ENCODE measurements around the gene PDSS2. TPM values are rescaled to one million over a fixed set of nuclear protein-coding genes. Genes with fewer than 3 reads are reported as not detected.

Gene PDSS2
- total and polyA plus RNA-seq, 2 of the 8 experiments (the other 6 are each of a cell fraction or from before 2014, with no cell fraction given): 10.7 to 16.1 TPM

GRCh38 chr6:107357031-107357430 lies 102.3 kb downstream of the PDSS2 start:
- Histone ChIP-seq H3K9ac (replicated peaks in 1 of 4; ENCODE audit: extremely low read depth in 1 of 4, low read depth in 3 of 4, low read length in 3 of 4) (no peak overlapping the region), H3K18ac (ENCODE audit: extremely low read depth, low read length) (no peak overlapping the region), H3K9me3 (ENCODE audit: insufficient read depth in 2 of 2, low read depth in 1 of 2, low read length in 1 of 2) (no peaks in the 10 kb centered on the region), H2BK15ac (ENCODE audit: low read length) (no peak overlapping the region), H3K4ac (replicated peaks; ENCODE audit: insufficient read length, low read depth, low read length) (no peak overlapping the region), H3K4me1 (replicated peaks in 1 of 4; ENCODE audit: control insufficient read depth in 3 of 4, insufficient read depth in 4 of 4, low read length in 3 of 4) (peaks cover 0 to 5% (median 3%) of the 10 kb centered on the region in 4 experiments; a peak in 4 of 7 replicates), H4K8ac (ENCODE audit: extremely low read depth, insufficient read depth, low read length) (no peak overlapping the region), H3K4me2 (ENCODE audit: insufficient read depth in 1 of 2, low read depth in 2 of 2, low read length in 2 of 2) (no peak overlapping the region), H3K56ac (replicated peaks; ENCODE audit: insufficient read length, low read depth, low read length) (no peak overlapping the region), H4K5ac (ENCODE audit: insufficient read length, low read depth, low read length) (no peak overlapping the region), H3K14ac (ENCODE audit: insufficient read length) (no peak overlapping the region), H4K20me1 (replicated peaks in 1 of 2; ENCODE audit: control insufficient read depth in 1 of 2, insufficient read depth in 2 of 2, low read length in 2 of 2) (peaks cover 0 to 2% of the 10 kb centered on the region in 2 experiments), H3K79me2 (ENCODE audit: control insufficient read depth in 1 of 2, insufficient read depth in 2 of 2, low read length in 2 of 2) (no peaks in the 10 kb centered on the region), H2BK120ac (replicated peaks; ENCODE audit: low read depth, low read length) (no peak overlapping the region), H2BK5ac (ENCODE audit: low read depth, low read length) (no peak overlapping the region), H3K23ac (ENCODE audit: insufficient read length) (no peak overlapping the region), H3K4me3 (ENCODE audit: extremely low read depth in 1 of 4, insufficient read depth in 2 of 4, low read depth in 3 of 4, low read length in 4 of 4) (no peak overlapping the region), H3K36me3 (ENCODE audit: control insufficient read depth in 2 of 4, insufficient read depth in 4 of 4, low read length in 3 of 4) (no peaks in the 10 kb centered on the region), H3K27ac (ENCODE audit: low read depth, low read length) (no peak overlapping the region), H2BK20ac (ENCODE audit: low read length) (no peak overlapping the region), H4K91ac (replicated peaks; ENCODE audit: insufficient read length, low read length) (no peak overlapping the region), H3K23me2 (ENCODE audit: low read depth, low read length) (no peaks in the 10 kb centered on the region), H3K79me1 (ENCODE audit: low read depth, low read length) (no peaks in the 10 kb centered on the region), H2AFZ (ENCODE audit: low read length) (no peak overlapping the region), H2BK12ac (ENCODE audit: low read depth, low read length) (no peak overlapping the region), H2AK5ac (ENCODE audit: low read depth, low read length) (no peak overlapping the region), H3K27me3 (replicated peaks in 1 of 4; ENCODE audit: control insufficient read depth in 3 of 4, extremely low read depth in 1 of 4, insufficient read depth in 3 of 4, low read length in 3 of 4) (no peaks in the 10 kb centered on the region)
- POLR2A ChIA-PET (ENCODE audit: partially characterized antibody): interaction anchor here (1.0 kb wide), 1 partner anchor 9 kb away, joined by 3 read pairs; no protein-coding TSS in a partner anchor
- WGBS, 2 experiments (ENCODE audit: extremely low coverage in 1 of 2, insufficient coverage in 1 of 2, insufficient read length in 1 of 2, insufficient replicate concordance in 2 of 2, low coverage in 1 of 2, low lambda C conversion rate in 2 of 2, missing lambda C conversion rate in 1 of 2): 74% methylated on average over 2 of the region's 2 CpGs; no CpG with 5 or more reads in 1 of the 2 experiments
- no peak for TF ChIP-seq EZH2 (IDR thresholded peaks at IDR 0.05; ENCODE audit: low read depth, low read length, severe bottlenecking)
- TF ChIP-seq HDAC2 (IDR thresholded peaks at IDR 0.05; ENCODE audit: borderline replicate concordance in 1 of 2, low read depth in 2 of 2, low read length in 2 of 2): no peak
- TF ChIP-seq NANOG (IDR thresholded peaks at IDR 0.05; ENCODE audit: insufficient read depth, low read depth, low read length, poor library complexity, severe bottlenecking): no peak
- TF ChIP-seq TBP (IDR thresholded peaks at IDR 0.05; ENCODE audit: low read depth, low read length): no peak
- CTCF ChIA-PET (ENCODE audit: partially characterized antibody): no interaction called here
- no peak for FAIRE-seq
- no peak for DNase-seq (ENCODE audit: low read depth in 1 of 2, low spot score in 2 of 2)
